GM12864 (cell line): ENCODE data around the gene GALNT18.

ENCODE experiments used
- DNase-seq: peaks from one replicate; pipeline ENCODE4 v3.0.0-alpha.2; 2011; ENCODE audit warnings: low read depth
- H3K4me3 ChIP-seq: 2 replicates; pipeline ENCODE4 v1.5.1; 2011; ENCODE audit warnings: mild to moderate bottlenecking, low read depth, low read length, control low read depth
- TF ChIP-seq, protein P1 (sequence below): IDR thresholded peaks from 2 replicates; pipeline ENCODE4 v1.5.1; 2011; ENCODE audit warnings: low read depth, mild to moderate bottlenecking, moderate library complexity, low read length, control low read depth, inconsistent platforms; ENCODE audit errors: missing control alignments

Gene GALNT18

DNA sequence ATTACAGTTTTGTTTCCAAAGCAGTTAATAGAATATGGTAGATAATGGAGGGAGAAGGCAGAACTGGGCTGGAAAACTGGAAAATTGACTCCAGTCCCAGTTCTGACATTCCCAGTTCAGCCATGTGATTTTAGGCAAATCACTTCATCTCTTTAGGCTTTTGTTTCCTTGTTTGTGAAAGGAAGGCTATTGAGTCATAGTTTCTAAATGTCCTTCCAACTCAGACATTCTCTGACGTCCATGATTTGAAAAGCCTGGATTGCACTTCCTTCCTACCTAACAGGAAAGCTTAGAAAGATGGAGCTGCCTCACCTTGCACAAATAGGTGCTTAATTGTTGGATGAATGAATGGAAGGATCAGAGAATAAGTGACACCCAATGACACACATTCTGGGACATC is 19.8 kb upstream of the GALNT18 start:
- no peak for DNase-seq
- TF ChIP-seq, protein P1, sequence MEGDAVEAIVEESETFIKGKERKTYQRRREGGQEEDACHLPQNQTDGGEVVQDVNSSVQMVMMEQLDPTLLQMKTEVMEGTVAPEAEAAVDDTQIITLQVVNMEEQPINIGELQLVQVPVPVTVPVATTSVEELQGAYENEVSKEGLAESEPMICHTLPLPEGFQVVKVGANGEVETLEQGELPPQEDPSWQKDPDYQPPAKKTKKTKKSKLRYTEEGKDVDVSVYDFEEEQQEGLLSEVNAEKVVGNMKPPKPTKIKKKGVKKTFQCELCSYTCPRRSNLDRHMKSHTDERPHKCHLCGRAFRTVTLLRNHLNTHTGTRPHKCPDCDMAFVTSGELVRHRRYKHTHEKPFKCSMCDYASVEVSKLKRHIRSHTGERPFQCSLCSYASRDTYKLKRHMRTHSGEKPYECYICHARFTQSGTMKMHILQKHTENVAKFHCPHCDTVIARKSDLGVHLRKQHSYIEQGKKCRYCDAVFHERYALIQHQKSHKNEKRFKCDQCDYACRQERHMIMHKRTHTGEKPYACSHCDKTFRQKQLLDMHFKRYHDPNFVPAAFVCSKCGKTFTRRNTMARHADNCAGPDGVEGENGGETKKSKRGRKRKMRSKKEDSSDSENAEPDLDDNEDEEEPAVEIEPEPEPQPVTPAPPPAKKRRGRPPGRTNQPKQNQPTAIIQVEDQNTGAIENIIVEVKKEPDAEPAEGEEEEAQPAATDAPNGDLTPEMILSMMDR = no peak
- H3K4me3 ChIP-seq = no peak overlapping the region

GRCh38 chr11:11640996-11641395 is 19.2 kb upstream of the GALNT18 start:
- TF ChIP-seq, protein P1 = no peak
- no peak overlapping the region for H3K4me3 ChIP-seq
- DNase-seq = no peak

- no peak for DNase-seq
Observed at GRCh38 chr11:11640152-11640551, 18.3 kb upstream of the GALNT18 start.

DNA sequence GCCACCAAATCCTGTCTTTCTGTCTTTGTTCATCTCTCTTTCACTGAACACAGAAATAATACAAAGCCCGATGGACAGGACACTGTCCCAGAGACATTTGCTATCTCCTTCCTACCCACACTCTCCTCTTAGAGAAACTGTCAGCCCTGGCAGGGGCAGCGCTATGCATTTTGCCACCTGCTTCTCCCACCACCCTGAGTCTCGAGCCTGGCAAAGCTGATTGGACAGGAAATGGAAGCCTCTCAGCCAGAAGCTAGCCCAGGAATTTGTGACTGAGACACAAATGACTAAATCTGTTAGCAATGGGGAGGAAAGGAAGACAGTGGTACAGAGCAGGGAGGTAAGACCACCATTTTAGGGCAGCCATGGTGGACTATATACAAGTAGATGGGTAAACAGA is 14.9 kb upstream of the GALNT18 start:
- TF ChIP-seq, protein P1 = no peak

More at GRCh38 chr11:11640152-11640551, 18.3 kb upstream of the GALNT18 start:
- H3K4me3 ChIP-seq = no peak overlapping the region
- TF ChIP-seq, protein P1 = no peak

GRCh38 chr11:11635443-11635842 is 13.6 kb upstream of the GALNT18 start:
- no peak for DNase-seq
- no peak overlapping the region for H3K4me3 ChIP-seq
- TF ChIP-seq, protein P1 = no peak

More for the DNA sequence above, 14.9 kb upstream of the GALNT18 start:
- DNase-seq = no peak
- H3K4me3 ChIP-seq = no peak overlapping the region

GRCh38 chr11:11629368-11629767 is 7.6 kb upstream of the GALNT18 start:
- no peak for DNase-seq
- TF ChIP-seq, protein P1 = no peak
- no peak overlapping the region for H3K4me3 ChIP-seq

- H3K4me3 ChIP-seq = no peak overlapping the region
- no peak for DNase-seq
- TF ChIP-seq, protein P1 = no peak
Observed at GRCh38 chr11:11628651-11629050, 6.8 kb upstream of the GALNT18 start.
